Measurements from ENCODE around the gene TMEM132D. TPM values are rescaled to one million over a fixed set of nuclear protein-coding genes. Genes with fewer than 3 reads are reported as not detected.

The TMEM132D gene
- total RNA-seq, 1 donor from 2014 or later: not detected

GRCh38 chr12:129494766-129495165, 409.1 kb downstream of the TMEM132D start:
- Histone ChIP-seq H3K4me2 (ENCODE audit: low read length) (no peak overlapping the region), H3K9ac (ENCODE audit: low read length) (no peak overlapping the region), H3K79me2 (ENCODE audit: insufficient read depth, low read length) (no peaks in the 10 kb centered on the region), H3K4me3 (ENCODE audit: insufficient read depth, low read depth, low read length) (no peak overlapping the region), H3K27ac (ENCODE audit: low read depth, low read length) (no peak overlapping the region), H3K27me3 (ENCODE audit: insufficient read depth, low read length) (no peaks in the 10 kb centered on the region), H4K20me1 (ENCODE audit: insufficient read depth, low read length) (no peaks in the 10 kb centered on the region), H3K4me1 (ENCODE audit: insufficient read depth, low read length) (peaks cover 4% of the 10 kb centered on the region), H3K9me3 (ENCODE audit: insufficient read depth, low read depth, low read length) (no peaks in the 10 kb centered on the region), H2AFZ (ENCODE audit: low read depth, low read length) (no peak overlapping the region), H3K36me3 (ENCODE audit: insufficient read depth, low read length) (no peaks in the 10 kb centered on the region)
- Mint-ChIP-seq H3K4me3 (ENCODE audit: unreplicated experiment) (no peak overlapping the region), H3K9me3 (ENCODE audit: unreplicated experiment) (peaks cover 9% of the 10 kb centered on the region), H3K27ac (ENCODE audit: unreplicated experiment) (no peak overlapping the region), H3K36me3 (ENCODE audit: low read depth, unreplicated experiment) (no peaks in the 10 kb centered on the region), H3K4me1 (ENCODE audit: low read depth, unreplicated experiment) (no peaks in the 10 kb centered on the region), H3K27me3 (ENCODE audit: low read depth, unreplicated experiment) (no peaks in the 10 kb centered on the region)
- TF ChIP-seq CTCF (IDR thresholded peaks at IDR 0.05; ENCODE audit: insufficient read depth, low read depth, low read length): no peak
- no peak for TF ChIP-seq EZH2 (IDR thresholded peaks at IDR 0.05; ENCODE audit: insufficient read depth, low read length)
- DNase-seq (ENCODE audit: low read depth) (no peak), FAIRE-seq (no peak)

- no peak for TF ChIP-seq EZH2 (IDR thresholded peaks at IDR 0.05; ENCODE audit: insufficient read depth, low read length)
- no peak for TF ChIP-seq CTCF (IDR thresholded peaks at IDR 0.05; ENCODE audit: insufficient read depth, low read depth, low read length)
- FAIRE-seq (no peak), DNase-seq (ENCODE audit: low read depth) (no peak)
- no peak overlapping the region for H3K4me3 ChIP-seq (ENCODE audit: insufficient read depth, low read depth, low read length)
- no peaks in the 10 kb centered on the region for H3K79me2 ChIP-seq (ENCODE audit: insufficient read depth, low read length)
- no peaks in the 10 kb centered on the region for H3K4me1 Mint-ChIP-seq (ENCODE audit: low read depth, unreplicated experiment)
- H3K9me3 ChIP-seq (ENCODE audit: insufficient read depth, low read depth, low read length): no peaks in the 10 kb centered on the region
- H4K20me1 ChIP-seq (ENCODE audit: insufficient read depth, low read length): no peaks in the 10 kb centered on the region
- no peaks in the 10 kb centered on the region for H3K36me3 ChIP-seq (ENCODE audit: insufficient read depth, low read length)
- H3K27me3 Mint-ChIP-seq (ENCODE audit: low read depth, unreplicated experiment): no peaks in the 10 kb centered on the region
- no peak overlapping the region for H3K27ac Mint-ChIP-seq (ENCODE audit: unreplicated experiment)
- H2AFZ ChIP-seq (ENCODE audit: low read depth, low read length): no peak overlapping the region
- H3K4me3 Mint-ChIP-seq (ENCODE audit: unreplicated experiment): no peak overlapping the region
- H3K27ac ChIP-seq (ENCODE audit: low read depth, low read length): no peak overlapping the region
- H3K4me1 ChIP-seq (ENCODE audit: insufficient read depth, low read length): peaks cover 4% of the 10 kb centered on the region
- no peak overlapping the region for H3K4me2 ChIP-seq (ENCODE audit: low read length)
- H3K9ac ChIP-seq (ENCODE audit: low read length): no peak overlapping the region
- peaks cover 9% of the 10 kb centered on the region for H3K9me3 Mint-ChIP-seq (ENCODE audit: unreplicated experiment)
- no peaks in the 10 kb centered on the region for H3K36me3 Mint-ChIP-seq (ENCODE audit: low read depth, unreplicated experiment)
- H3K27me3 ChIP-seq (ENCODE audit: insufficient read depth, low read length): no peaks in the 10 kb centered on the region
These were observed 409.6 kb downstream of the TMEM132D start for GRCh38 chr12:129494260-129494659.

GRCh38 chr12:129489100-129489676, 414.6 kb downstream of the TMEM132D start:
- Histone ChIP-seq H3K36me3 (ENCODE audit: insufficient read depth, low read length) (no peaks in the 10 kb centered on the region), H2AFZ (ENCODE audit: low read depth, low read length) (no peak overlapping the region), H3K4me3 (ENCODE audit: insufficient read depth, low read depth, low read length) (no peak overlapping the region), H3K4me2 (ENCODE audit: low read length) (no peak overlapping the region), H3K79me2 (ENCODE audit: insufficient read depth, low read length) (no peaks in the 10 kb centered on the region), H4K20me1 (ENCODE audit: insufficient read depth, low read length) (no peaks in the 10 kb centered on the region), H3K9ac (ENCODE audit: low read length) (no peak overlapping the region), H3K9me3 (ENCODE audit: insufficient read depth, low read depth, low read length) (no peaks in the 10 kb centered on the region), H3K27ac (ENCODE audit: low read depth, low read length) (no peak overlapping the region), H3K4me1 (ENCODE audit: insufficient read depth, low read length) (no peaks in the 10 kb centered on the region), H3K27me3 (ENCODE audit: insufficient read depth, low read length) (no peaks in the 10 kb centered on the region)
- H3K4me3 Mint-ChIP-seq (ENCODE audit: unreplicated experiment): no peak overlapping the region
- H3K4me1 Mint-ChIP-seq (ENCODE audit: low read depth, unreplicated experiment): no peaks in the 10 kb centered on the region
- TF ChIP-seq EZH2 (IDR thresholded peaks at IDR 0.05; ENCODE audit: insufficient read depth, low read length) (no peak), CTCF (IDR thresholded peaks at IDR 0.05; ENCODE audit: insufficient read depth, low read depth, low read length) (no peak)
- DNase-seq (ENCODE audit: low read depth) (no peak), FAIRE-seq (no peak)
- H3K27me3 Mint-ChIP-seq (ENCODE audit: low read depth, unreplicated experiment): no peaks in the 10 kb centered on the region
- no peaks in the 10 kb centered on the region for H3K36me3 Mint-ChIP-seq (ENCODE audit: low read depth, unreplicated experiment)
- H3K9me3 Mint-ChIP-seq (ENCODE audit: unreplicated experiment): peaks cover 10% of the 10 kb centered on the region
- H3K27ac Mint-ChIP-seq (ENCODE audit: unreplicated experiment): no peak overlapping the region

Measured in astrocyte (in vitro differentiated cells and primary cell).